ENCODE measurements around the gene RPL18.

The RPL18 gene

DNA sequence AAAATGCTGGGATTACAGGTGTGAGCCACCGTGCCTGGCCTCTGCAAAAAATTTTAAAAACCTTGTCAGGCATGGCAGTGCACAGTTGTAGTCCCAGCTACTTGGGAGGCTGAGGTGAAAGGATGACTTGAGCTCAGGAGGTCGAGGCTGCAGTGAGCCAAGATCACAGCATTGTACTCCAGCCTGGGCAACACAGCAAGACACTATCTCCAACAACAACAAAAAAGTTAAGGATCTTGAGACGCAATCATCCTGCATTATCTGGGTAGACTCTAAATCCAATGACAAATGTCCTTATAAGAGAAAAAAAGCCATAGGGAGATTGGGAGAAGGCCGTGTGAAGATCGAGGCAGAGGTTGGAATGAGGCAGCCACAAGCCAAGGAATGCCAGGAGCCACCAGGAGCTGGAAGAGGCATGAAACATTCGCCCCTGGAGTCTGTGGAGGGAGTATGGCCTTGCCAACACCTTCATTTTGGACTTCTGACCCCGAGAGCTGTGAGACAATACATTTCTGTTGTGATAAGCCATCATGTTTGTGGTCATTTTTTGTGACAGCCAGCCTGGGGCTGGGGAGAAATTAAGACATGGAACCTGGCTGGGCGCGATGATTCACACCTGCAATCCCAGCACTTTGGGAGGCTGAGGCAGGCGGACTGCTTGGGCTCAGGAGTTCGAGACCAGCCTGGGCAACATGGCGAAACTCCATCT, 32.1 kb upstream of the RPL18 start:
- TF ChIP-seq, protein P1, sequence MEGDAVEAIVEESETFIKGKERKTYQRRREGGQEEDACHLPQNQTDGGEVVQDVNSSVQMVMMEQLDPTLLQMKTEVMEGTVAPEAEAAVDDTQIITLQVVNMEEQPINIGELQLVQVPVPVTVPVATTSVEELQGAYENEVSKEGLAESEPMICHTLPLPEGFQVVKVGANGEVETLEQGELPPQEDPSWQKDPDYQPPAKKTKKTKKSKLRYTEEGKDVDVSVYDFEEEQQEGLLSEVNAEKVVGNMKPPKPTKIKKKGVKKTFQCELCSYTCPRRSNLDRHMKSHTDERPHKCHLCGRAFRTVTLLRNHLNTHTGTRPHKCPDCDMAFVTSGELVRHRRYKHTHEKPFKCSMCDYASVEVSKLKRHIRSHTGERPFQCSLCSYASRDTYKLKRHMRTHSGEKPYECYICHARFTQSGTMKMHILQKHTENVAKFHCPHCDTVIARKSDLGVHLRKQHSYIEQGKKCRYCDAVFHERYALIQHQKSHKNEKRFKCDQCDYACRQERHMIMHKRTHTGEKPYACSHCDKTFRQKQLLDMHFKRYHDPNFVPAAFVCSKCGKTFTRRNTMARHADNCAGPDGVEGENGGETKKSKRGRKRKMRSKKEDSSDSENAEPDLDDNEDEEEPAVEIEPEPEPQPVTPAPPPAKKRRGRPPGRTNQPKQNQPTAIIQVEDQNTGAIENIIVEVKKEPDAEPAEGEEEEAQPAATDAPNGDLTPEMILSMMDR (conservative IDR thresholded peaks at IDR 0.05; ENCODE audit: low read depth, low read length), result no peak
- H3K4me3 ChIP-seq (ENCODE audit: low read depth, low read length), result no peak overlapping the region
- DNase-seq (ENCODE audit: low read depth), result no peak

DNA sequence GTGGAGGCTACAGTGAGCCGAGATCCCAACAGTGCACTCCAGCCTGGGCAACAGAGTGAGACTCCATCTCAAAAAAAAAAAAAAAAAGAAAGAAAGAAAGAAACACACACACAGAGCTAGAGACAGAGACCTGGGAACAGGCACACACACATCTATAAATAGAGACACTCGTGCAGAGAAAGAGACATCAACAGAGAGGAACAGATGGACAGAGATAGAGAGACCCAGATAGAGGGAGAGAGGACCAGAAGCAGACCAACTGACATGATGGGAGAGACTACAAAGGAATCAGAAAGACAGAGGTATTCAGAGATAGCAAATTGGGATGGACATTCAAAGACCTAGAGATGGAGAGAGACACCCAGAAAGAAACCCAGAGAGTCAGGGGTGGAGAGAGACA, 29.2 kb upstream of the RPL18 start:
- H3K4me3 ChIP-seq (ENCODE audit: low read depth, low read length), result no peak overlapping the region
- DNase-seq (ENCODE audit: low read depth), result no peak
- TF ChIP-seq, protein P1 (conservative IDR thresholded peaks at IDR 0.05; ENCODE audit: low read depth, low read length), result no peak

DNA sequence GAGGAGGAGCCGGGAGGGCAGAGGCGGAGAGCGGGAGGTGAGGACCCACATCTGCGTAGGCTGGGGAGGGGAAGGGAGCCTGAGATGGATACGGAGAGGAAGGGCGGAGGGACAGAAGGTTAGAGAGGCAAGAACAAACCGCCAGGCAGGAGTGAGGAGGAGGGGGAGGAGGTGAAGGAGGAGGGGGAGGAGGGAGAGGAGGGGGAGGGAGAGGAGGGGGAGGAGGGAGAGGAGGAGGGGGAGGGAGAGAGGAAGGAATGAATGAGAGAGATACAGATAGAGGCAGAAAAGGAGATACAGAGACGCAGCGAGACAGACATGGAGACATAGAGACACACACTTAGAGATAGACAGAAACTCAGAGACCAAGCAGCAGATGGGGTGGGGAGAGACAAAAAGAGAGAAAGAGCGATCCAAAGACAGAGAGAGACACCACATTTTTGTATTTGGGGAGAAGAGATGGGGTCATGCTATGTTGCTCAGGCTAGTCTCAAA, 27.8 kb upstream of the RPL18 start:
- DNase-seq (ENCODE audit: low read depth), result no peak
- H3K4me3 ChIP-seq (ENCODE audit: low read depth, low read length), result peak overlapping the region; percentile 62
- TF ChIP-seq, protein P1 (conservative IDR thresholded peaks at IDR 0.05; ENCODE audit: low read depth, low read length), result no peak

DNA sequence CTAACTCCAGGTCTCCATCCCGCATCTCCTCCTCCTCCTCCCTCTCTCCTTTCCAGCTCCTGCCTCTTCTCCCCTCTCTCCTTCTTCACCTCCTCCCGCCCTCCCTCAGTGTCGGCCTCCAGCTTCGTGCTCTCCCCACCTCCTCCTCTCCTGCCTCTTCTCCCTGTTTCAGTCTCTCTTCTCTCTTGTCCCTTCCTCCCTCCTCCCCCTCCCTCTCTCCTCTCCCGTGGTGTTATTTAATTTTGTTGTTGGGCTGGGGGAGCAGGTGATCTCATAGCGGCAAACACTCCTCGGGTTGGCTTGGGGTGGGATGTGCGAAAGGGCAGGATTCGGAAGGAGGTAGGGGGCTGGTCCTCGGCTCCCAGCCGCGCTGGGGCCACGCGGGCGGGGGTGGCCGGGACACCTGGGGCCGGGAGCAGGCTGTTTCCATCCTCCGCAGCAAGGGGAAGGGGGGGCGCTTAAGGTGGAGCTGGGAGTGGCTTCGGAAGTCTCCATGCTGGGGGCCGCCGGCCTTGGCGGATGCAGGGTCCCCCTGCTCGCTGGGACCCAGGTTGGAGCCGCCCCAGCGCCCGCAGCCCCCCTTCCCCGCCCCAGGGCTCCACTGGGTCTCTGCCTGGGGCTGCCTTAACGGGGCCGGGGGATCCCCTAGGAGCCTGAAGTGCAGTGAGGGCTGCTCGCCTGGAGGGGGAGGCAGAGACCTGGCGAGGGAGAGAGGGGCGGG, 27.2 kb upstream of the RPL18 start, which contains the start of gene CA11:
Gene CA11, minus strand, starts transcription at position 187 of the 721 bp plus-strand sequence. CDS start 555 bp downstream, outside the sequence.
- peak within 1 kb of the TSS; percentile 62 for H3K4me3 ChIP-seq (ENCODE audit: low read depth, low read length)
- DNase-seq (ENCODE audit: low read depth), result peak; percentile 88
- TF ChIP-seq, protein P1 (conservative IDR thresholded peaks at IDR 0.05; ENCODE audit: low read depth, low read length), result peak; percentile 86

DNA sequence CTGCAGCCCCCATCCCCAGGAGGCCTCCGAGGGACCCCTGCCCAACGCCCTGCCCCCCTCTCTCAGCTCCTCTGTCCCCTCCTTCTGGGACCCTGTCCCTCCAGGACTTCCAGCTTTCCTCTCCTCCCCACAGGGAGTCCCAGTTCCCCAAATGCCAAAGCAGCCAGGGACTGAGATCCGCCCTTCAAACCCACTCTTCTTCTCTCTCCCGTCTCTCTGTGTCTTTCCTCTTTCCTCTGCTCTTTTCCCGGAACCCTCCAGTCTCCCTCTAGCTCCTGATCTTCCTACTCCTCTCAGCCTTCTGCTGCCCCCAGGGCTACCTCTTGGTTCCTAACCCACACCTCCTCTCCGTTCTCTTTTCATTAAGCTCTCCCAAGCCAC, 26.6 kb upstream of the RPL18 start:
- no peak for DNase-seq (ENCODE audit: low read depth)
- TF ChIP-seq, protein P1 (conservative IDR thresholded peaks at IDR 0.05; ENCODE audit: low read depth, low read length), result no peak

DNA sequence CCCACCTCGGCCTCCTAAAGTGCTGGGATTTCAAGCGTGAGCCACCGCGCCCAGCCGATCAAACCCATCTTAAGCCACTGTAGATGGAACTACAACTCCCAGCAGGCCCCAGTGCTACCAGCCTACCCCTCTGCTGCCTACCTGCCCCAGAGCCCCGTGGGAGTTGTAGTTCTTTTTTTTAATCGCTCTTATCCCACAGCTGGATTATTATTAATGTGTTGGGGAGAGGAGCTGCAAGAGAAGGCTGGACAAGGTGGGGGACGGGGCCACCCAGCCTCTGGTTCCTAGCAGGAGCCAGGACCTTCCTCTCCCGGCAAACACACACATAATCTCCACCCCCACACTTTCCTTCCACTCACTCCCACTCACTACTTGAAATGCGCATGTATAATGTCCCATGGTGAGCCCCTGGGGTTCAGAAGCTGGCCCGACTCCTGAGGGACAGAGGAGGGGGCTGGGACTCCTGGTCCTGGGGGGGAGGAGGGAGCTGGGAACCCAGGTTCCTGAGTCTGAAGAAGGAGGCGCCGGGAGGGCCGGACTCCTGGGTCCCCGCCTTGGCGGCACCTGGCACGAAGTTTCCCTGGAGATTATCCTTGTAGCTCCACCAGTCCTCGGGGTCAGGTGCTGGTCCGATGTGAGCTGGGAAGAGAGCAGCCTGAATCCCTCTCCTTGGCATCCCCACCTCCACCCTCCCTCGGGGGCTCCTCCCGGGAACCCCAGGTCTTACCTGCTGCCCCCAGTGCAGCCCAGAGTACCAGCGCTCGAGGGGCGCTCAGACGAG, 26.1 kb upstream of the RPL18 start:
- H3K4me3 ChIP-seq (ENCODE audit: low read depth, low read length), result peak overlapping the region; percentile 62
- peak; percentile 90 for DNase-seq (ENCODE audit: low read depth)
- TF ChIP-seq, protein P1 (conservative IDR thresholded peaks at IDR 0.05; ENCODE audit: low read depth, low read length), result no peak

More for the DNA sequence above, 26.6 kb upstream of the RPL18 start:
- peak overlapping the region; percentile 62 for H3K4me3 ChIP-seq (ENCODE audit: low read depth, low read length)
